Measurements from ENCODE around the gene COBLL1.

GRCh38 chr2:164671664-164672396 lies 169.8 kb downstream of the COBLL1 start:
- no peak for TF ChIP-seq POLR2AphosphoS5 (IDR thresholded peaks at IDR 0.05; ENCODE audit: borderline replicate concordance, low read depth, low read length)
- no peak for TF ChIP-seq EZH2 (IDR thresholded peaks at IDR 0.05)
- no peak for TF ChIP-seq FOXP2 (optimal IDR thresholded peaks at IDR 0.05; ENCODE audit: control extremely low read depth, extremely low read length, insufficient read depth)
